Right kidney (tissue), 1 donor: ENCODE data around the gene SLC8A2.
"Not testable (repeated sequence)": the region's sequence is repeated elsewhere in the genome, so short reads cannot be mapped to it uniquely, and the experiment has no call there.

Experiments used
- DNase-seq: peaks from one replicate; pipeline ENCODE4 v3.0.0-alpha.2; 2016

Gene SLC8A2

DNA sequence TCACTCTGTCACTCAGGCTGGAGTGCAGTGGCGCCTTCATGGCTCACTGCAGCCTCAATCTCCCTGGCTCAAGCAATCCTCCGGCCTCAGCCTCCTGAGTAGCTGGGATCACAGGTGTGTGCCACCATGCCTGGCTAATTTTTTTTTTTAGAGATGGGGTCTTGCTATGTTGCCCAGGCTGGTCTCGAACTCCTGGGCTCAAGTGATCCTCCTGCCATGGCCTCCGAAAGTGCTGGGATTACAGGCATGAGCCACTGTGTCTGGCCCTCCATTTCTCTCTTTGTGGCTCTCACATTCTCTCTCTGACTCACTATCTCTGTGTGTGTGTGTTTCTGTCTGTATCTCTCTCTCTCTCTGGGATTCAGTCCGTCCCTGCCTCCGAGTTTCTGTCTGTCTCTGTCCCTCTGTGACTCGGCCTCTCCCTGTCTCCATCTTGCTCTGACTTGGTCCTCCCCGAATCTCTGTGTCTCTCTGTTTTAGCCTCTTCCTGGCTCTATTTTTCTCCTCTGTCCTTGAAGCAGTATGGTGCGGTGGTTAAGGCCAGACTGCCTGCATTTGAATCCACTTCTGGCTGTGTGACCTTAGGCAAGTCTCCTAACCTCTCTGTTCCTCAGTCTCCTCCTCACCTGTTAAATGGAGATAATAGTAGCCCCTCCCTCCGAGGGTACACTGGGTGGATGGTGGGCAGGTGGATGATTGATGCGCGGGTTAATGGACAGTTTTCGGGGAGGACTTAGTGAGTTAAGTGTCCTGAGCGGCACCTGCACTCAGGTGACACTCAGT is 63.3 kb downstream of the SLC8A2 start:
- no peak for DNase-seq

DNA sequence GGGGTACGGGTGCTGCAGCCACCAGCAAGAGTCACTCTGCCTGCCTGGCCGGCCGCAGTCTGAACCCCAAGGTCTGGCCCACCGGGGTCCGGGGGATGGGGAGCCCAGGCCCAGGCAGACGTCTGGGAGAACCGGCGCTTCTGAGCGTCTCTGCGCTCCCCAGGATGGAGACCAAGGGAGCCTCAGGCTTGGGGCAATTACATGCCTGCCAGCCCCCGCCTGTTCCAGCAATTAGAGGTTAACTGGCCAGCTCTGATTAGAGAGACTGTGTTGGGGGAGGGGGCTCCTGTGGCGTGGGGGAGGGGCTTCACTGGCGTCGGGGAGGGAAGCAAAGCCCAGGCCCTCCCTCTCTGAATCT is 64.3 kb downstream of the SLC8A2 start:
- no peak for DNase-seq

DNA sequence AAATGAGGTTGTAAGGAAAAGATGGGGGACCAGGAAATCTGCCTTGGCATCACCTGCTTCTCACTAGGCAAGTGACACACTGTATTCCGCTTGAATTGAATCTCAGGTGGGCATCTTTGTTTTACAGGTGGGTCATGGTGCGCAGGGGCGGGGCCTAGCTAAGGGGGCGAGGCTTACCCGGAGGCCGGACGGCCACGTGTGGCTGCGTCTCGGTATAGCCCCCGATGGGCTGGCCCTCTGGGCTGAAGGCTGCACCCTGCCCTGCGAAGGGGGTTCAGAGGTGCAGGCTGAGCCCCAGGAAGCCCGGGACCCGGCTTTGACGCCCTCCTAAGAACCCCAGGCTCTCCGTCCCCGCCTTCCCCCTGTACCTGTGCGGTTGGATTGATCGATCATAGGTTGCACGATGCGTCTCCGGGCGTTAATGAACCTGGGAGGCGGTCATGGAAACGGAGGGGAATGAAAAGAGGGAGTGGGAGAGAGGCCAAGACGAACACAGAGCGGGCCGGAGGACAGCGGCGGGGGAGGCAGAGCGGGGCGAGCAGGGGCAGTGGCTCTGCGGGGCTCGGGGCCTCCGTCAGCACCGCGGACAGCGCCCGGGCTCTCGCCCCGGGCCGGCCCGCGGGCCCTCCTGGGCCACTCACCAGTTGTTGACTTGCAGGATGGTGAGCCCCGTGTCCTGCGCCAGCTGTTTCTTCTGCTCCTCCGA is 64.8 kb downstream of the SLC8A2 start:
- DNase-seq: peak; percentile 59

DNA sequence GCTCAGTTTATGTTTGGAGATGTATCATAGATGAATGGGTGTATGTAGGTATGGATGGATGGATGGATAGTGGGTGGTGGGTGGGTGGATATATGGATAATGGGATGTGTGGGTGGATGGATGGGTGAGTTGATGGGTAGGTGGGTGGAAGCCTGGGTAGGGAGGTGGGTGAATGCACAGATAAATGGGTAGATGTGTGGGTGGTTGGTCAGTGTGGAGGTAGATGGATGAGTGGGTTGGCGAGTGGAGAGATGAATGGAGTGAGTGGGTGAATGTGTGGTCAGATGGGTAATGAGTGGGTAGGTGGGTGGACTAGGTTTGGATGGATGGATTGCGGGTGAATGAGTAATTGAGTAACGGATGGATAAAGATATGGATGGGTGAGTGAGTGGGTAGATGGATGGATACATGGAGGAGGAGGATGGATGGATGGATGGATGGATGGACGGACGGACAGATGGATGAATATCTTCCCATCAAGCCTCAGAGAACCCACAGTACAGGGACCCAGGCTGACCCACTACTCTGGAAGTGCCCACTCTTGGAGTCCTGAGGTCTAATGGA is 65.8 kb downstream of the SLC8A2 start:
- DNase-seq: no peak

DNA sequence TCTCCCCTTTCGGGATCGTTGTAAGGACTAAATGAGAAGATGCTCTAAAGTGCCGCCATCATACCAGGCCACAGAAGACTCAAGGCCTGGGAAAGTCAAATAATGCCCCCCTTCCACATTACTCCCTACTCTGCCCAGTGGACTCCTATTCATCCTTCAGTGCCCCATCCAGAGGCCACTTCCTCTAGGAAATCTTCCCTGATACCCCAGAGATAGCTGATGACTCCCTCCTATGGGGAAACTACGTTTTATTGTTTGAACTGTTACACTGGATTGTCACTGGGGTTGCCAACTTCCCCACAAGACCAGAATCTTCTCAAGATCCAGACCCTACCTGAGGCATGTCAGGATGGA is 66.5 kb downstream of the SLC8A2 start:
- DNase-seq: no peak

DNA sequence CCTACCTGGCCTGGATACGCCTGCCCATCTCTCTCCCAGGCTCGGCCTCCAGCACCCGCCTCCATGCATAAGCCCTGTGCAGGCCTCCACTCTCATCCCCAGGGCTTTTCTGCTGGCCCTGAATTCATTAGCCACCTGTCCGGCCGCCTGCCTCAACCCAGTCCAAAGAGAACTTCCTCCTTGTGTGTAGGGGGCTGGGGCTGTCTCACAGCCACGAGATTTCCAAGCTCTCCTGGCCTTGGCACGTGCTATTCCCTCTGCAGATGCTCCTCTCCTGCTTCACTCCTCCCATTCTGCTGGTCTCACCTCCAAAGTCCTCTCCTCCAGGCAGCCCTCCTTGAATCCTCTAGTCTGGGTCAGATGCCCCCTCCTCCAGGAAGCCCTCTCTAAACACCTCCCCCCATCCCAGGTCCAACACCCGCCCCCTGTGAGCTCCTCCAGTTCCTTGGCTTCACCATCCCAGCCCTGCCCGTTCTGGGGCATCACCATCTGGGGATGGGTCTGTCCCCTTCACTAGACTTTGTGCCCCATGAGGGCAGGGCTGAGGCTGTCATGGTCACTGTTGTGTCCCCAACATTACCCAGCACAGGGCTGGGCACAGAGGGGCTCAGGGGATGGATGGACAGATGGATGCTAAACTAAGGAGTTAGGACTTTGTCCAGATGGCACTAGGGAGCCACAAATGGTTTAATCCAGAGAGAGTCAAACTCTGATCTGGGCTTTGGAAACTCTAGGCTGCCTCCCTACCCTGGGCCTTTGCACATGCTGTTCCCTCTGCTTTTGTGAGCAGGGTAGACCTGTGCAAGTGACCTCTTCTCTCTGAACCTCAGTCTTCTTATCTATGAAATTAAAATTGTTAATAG is 67.1 kb downstream of the SLC8A2 start:
- no peak for DNase-seq

DNA sequence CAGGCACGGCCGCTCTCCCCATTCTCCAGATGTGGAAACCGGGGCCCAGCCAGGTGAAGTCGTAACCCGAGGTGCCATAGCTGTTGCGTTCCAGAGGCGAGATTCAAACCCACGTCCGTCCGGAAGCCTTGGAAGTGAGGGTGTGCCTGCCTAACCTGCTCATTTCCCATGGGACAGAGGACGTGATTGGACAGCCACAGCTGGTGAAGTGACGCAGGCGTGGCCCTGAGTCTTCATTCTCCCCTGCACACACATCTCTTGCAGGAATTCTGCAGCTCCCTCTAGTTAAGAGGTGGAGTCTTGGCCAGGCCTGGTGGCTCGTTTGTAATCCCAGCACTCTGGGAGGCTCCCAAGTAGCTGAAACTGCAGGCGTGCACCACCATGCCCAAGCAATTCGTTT is 69.2 kb downstream of the SLC8A2 start:
- no peak for DNase-seq

DNA sequence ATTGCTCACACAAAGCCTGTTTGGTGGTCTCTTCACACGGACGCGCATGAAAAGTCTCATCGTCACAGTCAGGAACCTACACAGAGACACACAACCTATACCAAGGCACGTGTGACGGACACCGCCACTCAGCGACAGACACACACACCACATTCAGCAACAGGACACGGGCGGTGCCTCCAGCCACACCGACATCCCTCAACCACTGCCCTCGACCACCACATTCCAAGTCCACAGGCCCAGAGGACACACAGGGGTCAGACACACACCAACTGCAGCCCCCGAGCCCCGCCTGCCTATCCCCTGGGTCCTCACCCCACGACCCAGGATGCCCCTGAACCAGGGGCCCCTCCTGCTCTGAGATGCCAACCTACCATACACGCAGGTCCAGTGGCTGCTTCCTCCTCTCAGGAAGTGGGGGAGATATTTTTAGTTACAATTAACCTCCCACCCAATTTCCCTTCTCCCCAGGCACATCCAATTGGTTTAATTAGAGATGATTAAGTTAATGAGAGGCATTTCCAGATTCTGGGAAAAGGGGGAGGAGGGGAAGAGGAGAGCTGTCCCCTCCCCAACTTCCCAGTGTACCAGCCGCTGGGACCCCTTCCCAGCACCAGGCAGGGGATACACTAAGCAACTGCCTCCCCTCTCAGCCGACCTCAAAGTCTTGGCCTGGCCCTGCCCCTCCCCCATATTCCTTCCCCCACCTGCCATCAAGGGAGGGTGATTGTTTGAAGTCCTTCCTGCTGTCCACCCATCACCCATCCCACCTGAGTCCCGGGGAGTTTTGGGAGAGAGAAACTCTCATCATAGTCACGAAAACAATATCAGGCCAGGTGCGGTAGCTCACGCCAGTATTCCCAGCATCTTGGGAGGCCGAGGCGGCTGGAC is 72.7 kb downstream of the SLC8A2 start:
- no peak for DNase-seq

DNA sequence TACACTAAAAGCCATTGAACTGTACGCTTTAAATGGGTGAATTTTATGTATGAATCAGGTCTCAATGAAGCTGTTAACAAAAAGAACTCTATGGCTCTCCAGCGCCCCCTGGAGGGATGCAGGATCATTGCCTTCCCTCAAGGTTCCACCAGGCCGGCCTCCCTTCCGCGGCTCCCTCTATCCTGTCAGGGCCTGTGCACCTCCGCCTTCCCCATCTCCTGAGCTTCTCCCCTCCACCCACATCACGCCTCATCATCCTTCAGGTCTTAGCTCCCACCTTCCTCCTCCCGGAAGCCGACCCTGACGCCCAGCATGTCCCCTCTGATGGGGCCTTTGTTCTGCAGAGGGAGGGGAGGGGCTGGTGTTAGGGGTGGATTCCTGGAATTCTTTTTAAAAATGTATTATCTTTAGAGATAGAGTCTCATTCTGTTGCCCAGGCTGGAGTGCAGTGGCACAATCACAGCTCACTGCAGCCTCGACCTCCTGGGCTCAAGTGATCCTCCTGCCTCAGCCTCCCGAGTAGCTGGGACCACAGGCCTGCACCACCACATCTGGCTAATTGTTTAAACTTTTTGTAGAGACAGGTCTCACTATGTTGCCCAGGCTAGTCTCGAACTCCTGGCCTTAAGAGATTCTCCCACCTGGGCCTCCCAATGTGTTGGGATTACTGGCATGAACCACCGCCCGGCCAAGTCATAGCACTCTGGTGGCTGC is 80.0 kb downstream of the SLC8A2 start:
- peak; percentile 29 for DNase-seq

DNA sequence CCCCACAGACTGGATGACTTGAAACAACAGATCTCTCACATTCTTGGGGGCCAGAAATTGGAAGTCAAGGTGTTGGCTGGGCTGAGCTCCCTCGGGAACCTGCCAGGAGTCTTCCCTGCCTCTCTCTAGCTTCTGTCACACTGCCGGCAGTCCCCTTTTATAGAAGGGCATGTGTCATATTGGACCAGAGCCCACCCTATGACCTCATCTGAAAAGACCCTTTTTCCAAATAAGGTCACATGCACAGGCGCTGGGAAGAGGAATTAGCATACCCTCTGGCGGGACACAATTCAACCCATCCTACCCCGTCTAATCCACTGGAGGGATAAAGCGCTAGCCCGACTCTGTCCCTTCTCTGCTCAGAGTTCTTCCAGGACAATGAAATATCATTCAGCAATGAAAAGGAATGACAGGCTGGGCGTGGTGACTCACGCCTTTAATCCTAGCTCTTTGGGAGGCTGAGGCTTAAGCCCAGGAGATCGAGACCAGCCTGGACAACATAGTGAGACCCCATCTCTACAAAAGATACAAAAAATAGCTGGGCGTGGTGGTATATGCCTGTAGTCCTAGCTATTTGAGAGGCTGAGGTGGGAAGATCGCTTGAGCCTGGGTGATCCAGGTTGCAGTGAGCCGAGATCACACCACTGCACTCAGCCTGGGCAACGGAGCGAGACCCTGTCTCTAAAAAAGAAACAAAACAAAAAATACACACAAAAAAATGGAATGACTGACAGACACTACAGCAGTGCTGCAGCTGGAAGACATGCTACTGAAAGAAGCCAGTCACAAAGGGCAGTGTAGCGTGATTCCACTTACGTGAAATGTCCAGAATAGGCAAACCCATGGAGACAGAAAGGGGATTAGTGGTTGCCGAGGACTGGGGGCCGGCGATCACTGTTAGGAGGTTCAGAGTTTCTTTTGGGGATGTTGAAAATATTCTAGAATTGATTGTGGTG is 80.9 kb downstream of the SLC8A2 start:
- no peak for DNase-seq

DNA sequence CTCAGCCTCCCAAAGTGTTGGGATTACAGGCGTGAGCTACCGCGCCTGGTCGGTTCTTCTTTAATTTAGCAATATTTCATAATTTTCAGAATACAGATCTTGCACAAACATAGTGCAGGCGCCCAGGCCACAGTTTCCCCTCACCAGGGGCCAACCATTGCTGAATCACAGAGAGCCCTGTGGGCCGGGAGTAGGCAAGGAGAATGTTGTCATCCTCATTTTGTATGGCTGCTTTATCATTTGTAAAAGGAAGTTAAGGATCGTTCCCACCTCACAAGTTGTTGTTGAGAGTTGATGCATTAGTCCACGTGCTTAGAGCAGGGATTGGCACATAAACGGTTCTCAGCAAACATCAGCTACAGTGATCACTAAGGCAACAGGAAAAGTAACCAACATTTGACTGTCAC is 82.5 kb downstream of the SLC8A2 start:
- DNase-seq: no peak

DNA sequence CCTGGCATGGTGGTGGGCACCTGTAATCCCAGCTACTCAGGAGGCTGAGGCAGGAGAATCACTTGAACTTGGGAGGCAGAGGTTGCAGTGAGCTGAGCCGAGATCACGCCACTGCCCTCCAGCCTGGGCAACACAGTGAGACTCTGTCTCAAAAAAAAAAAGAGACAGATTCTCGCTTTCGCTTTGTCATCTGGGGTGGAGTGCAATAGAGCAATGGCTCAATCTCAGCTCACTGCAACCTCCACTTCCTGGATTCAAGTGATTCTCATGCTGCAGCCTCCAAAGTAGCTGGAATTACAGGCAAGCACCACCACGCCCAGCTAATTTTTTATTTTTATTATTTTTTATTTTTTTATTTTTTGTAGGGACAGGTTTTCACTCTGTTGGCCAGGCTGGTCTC is 83.0 kb downstream of the SLC8A2 start:
- DNase-seq: not testable (repeated sequence)

DNA sequence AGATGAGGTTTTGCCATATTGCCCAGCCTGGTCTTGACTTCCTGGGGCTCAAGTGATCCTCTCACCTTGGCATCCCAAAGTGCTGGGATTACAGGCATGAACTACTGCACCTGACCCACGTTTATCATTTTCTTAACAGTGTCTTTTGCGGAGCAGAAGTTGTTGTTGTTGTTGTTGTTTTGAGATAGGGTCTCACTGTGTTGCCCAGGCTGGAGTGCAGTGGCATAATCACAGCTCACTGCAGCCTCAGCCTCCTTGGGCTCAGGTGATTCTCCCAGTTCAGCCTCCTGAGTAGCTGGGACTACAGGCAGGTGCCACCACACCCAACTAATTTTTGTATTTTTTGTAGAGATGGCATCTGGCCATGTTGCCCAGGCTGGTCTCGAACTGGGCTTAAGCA is 84.1 kb downstream of the SLC8A2 start:
- DNase-seq: not testable (repeated sequence)

DNA sequence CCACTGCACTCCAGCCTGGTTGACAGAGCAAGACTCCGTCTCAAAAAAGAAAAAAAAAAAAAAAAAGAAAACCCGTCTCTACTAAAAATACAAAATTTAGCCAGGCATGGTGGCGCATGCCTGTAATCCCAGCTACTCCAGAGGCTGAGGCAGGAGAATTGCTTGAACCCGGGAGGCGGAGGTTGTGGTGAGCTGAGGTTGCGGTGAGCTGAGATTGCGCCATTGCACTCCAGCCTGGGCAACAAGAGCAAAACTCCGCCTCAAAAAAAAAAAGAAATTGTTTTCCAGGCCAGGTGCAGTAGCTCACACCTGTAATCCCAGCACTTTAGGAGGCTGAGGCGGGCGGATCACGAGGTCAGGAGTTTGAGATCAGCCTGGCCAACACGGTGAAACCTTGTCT is 85.1 kb downstream of the SLC8A2 start:
- not testable (repeated sequence) for DNase-seq

DNA sequence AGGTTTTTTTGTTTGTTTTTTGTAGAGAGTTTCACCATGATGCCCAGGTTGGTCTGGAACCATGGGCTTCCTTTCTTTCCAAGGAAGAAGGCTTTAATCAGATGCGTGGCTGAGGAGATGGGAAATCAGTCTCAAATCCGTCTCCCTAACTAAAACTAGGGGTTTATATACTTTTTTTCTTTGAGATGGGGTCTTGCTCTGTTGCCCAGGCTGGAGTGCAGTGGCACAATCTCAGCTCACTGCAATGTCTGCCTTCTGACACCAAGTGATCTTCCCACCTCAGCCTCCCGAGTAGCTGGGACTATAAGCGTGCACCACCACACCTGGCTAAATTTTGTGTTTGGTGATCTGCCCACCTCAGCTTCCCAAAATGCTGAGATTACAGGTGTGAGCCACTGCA is 87.2 kb downstream of the SLC8A2 start:
- not testable (repeated sequence) for DNase-seq

DNA sequence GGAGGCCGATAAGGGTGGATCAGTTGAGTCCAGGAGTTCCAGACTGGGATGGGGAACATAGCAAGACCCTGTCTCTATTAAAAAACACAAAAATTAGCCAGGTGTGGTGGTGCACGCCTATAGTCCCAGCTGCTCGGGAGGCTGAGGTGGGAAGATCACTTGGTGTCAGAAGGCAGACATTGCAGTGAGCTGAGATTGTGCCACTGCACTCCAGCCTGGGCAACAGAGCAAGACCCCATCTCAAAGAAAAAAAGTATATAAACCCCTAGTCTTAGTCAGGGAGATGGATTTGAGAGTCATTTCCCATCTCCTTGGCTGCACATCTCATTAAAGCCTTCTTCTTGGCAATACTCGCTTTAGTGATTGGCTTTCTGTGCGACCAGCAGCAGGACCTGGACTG is 87.8 kb downstream of the SLC8A2 start:
- DNase-seq: not testable (repeated sequence)

DNA sequence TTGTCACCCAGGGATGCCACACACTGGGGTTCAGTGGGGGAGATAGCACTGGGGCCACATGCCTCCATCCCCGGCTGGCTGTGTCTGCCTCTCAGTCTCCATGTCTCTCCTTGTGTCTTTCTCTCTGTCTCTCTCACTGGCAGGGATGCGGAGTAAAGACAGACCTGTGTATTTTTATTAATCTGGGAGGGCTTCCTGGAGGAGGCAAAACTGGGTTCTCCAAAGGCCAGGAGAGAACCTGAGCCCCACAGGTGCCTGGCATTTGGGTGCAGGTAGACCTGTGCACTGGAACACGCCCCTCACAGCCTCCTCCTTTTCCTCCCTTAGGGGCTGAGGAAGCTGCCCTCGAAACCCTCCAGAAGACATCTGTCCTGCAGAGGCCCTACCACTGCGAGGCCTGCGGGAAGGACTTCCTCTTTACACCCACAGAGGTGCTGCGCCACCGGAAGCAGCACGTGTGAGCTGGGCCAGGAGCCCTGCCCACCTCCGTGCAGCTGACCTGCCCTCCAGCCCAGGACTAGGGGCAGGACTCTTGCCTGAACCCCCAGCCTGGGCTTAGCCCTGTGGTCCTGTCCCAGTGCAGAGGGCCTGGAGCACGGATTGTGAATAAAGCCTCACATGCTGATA is 89.9 kb downstream of the SLC8A2 start:
- DNase-seq: no peak

DNA sequence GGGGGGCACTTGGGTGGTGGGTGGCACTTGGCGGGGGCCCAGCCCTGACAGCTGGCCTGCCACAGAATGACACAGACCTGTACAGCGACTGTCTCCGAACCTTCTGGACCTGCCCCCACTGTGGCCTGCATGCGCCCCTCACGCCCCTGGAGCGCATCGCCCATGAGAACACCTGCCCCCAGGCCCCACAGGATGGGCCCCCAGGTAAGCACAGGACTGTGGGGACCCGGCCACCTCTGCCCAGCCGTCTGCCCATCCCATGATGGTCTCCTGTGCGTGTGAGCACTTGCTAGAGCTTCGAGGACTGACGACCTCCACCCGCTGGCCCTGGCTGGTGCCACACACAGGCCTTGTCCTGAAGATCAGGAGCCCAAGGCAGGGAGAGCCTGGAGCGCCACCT is 90.6 kb downstream of the SLC8A2 start:
- DNase-seq: no peak

DNA sequence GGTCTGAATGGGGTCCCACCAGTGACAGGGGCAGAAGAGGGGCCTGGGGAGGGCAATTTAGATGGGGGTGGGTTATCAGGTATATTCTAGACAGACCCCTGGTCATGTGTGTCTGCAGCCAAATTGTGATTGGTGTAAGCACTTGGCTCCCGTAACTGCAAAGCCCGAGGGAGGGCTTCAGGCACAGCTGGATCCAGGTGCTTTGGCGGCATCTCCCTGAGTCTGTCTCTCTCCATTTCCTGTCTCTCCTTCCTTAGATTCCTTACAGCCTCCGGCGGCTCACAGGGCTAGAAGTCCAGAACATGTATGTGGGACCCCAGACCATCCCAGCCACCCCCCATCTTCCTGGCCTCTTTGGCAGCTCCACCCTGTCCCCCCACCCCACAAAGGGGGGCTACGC is 91.1 kb downstream of the SLC8A2 start:
- no peak for DNase-seq
